Measurements from ENCODE around the gene ANKDD1B. TPM values are rescaled to one million over a fixed set of nuclear protein-coding genes. Genes with fewer than 3 reads are reported as not detected.

ANKDD1B gene
- total and polyA plus RNA-seq, 2 experiments from 2014 or later, result 0.40 to 0.73 TPM

- H2AFZ ChIP-seq, result no peak overlapping the region
- H3K27ac ChIP-seq (ENCODE audit: low read depth), result no peak overlapping the region
- no peaks in the 10 kb centered on the region for H3K9me2 ChIP-seq (ENCODE audit: insufficient read depth)
- no peak overlapping the region for H3K4me3 ChIP-seq
- DNase-seq (ENCODE audit: low spot score) (no peak), ATAC-seq (no peak)
- H3K4me1 ChIP-seq (ENCODE audit: insufficient read depth), result no peaks in the 10 kb centered on the region
- no peaks in the 10 kb centered on the region for H3K79me2 ChIP-seq (replicated peaks; ENCODE audit: insufficient read depth)
- no peaks in the 10 kb centered on the region for H3K27me3 ChIP-seq (ENCODE audit: insufficient read depth)
- H3K36me3 Mint-ChIP-seq (ENCODE audit: low read depth), result peaks cover 6% of the 10 kb centered on the region; the same call in 1 of the 3 replicates
- H3K9me3 Mint-ChIP-seq, result no peaks in the 10 kb centered on the region
- TF ChIP-seq CTCF (conservative IDR thresholded peaks at IDR 0.05; ENCODE audit: low read depth in 2 of 2) (peak; percentile 34 to 48), ETS1 (IDR thresholded peaks at IDR 0.05) (no peak), JUNB (IDR thresholded peaks at IDR 0.05; ENCODE audit: unreplicated experiment) (no peak), ZNF114 (CRISPR knock-in tag; IDR thresholded peaks at IDR 0.05) (no peak)
- no peaks in the 10 kb centered on the region for H3K36me3 ChIP-seq (ENCODE audit: insufficient read depth)
- no peak overlapping the region for H3K27ac Mint-ChIP-seq
- H3K4me2 ChIP-seq, result no peak overlapping the region
- H3K4me3 Mint-ChIP-seq, result no peak overlapping the region
- H3K27me3 Mint-ChIP-seq (ENCODE audit: insufficient read depth, low read depth, poor library complexity), result peaks cover 2% of the 10 kb centered on the region
- no peaks in the 10 kb centered on the region for H3F3A ChIP-seq (replicated peaks; ENCODE audit: low read depth)
- H3K4me1 Mint-ChIP-seq, result no peaks in the 10 kb centered on the region
- H4K20me1 ChIP-seq (replicated peaks; ENCODE audit: insufficient read depth), result no peaks in the 10 kb centered on the region
Observed at GRCh38 chr5:75584641-75585040, 26.6 kb upstream of the ANKDD1B start.

GRCh38 chr5:75588666-75589065, 22.6 kb upstream of the ANKDD1B start:
- Histone ChIP-seq H3K36me3 (ENCODE audit: insufficient read depth) (no peaks in the 10 kb centered on the region), H3K79me2 (replicated peaks; ENCODE audit: insufficient read depth) (no peaks in the 10 kb centered on the region), H3K4me3 (no peak overlapping the region), H2AFZ (no peak overlapping the region), H4K20me1 (replicated peaks; ENCODE audit: insufficient read depth) (no peaks in the 10 kb centered on the region), H3K9me2 (ENCODE audit: insufficient read depth) (no peaks in the 10 kb centered on the region), H3F3A (replicated peaks; ENCODE audit: low read depth) (no peaks in the 10 kb centered on the region), H3K4me1 (ENCODE audit: insufficient read depth) (no peaks in the 10 kb centered on the region), H3K27ac (ENCODE audit: low read depth) (no peak overlapping the region), H3K27me3 (ENCODE audit: insufficient read depth) (no peaks in the 10 kb centered on the region), H3K4me2 (no peak overlapping the region)
- Mint-ChIP-seq H3K4me3 (no peak overlapping the region), H3K4me1 (no peaks in the 10 kb centered on the region), H3K36me3 (ENCODE audit: low read depth) (no peaks in the 10 kb centered on the region), H3K27me3 (ENCODE audit: insufficient read depth, low read depth, poor library complexity) (peaks cover 2% of the 10 kb centered on the region), H3K9me3 (no peaks in the 10 kb centered on the region), H3K27ac (no peak overlapping the region)
- ATAC-seq (peak; percentile 47), DNase-seq (ENCODE audit: low spot score) (peak; percentile 40)
- no peak for TF ChIP-seq ZNF331 (CRISPR knock-in tag; IDR thresholded peaks at IDR 0.05; ENCODE audit: low read depth)
- no peak for TF ChIP-seq CREB1 (CRISPR knock-in tag; IDR thresholded peaks at IDR 0.05; ENCODE audit: low read depth)
- no peak for TF ChIP-seq ETS1 (IDR thresholded peaks at IDR 0.05)
- TF ChIP-seq REST (IDR thresholded peaks at IDR 0.05; ENCODE audit: unreplicated experiment), result no peak
- TF ChIP-seq STAT1 (IDR thresholded peaks at IDR 0.05; ENCODE audit: unreplicated experiment), result no peak
- no peak for TF ChIP-seq EZH2 (IDR thresholded peaks at IDR 0.05; ENCODE audit: low read depth, unreplicated experiment)
- no peak for TF ChIP-seq NANOG (IDR thresholded peaks at IDR 0.05; ENCODE audit: borderline replicate concordance)
- TF ChIP-seq EZH2phosphoT487 (IDR thresholded peaks at IDR 0.05; ENCODE audit: unreplicated experiment), result no peak

All from GM23338 (cell line).